Keratinocyte (primary cell): ENCODE data around the gene SERP2.

ENCODE experiments used
- EZH2 ChIP-seq: IDR thresholded peaks from one replicate; pipeline ENCODE4 v1.6.1; 2012; ENCODE audit warnings: inconsistent platforms, mild to moderate bottlenecking, low read length, moderate library complexity
- TF ChIP-seq, protein P1 (sequence below), 3 experiments: IDR thresholded peaks in 1 of 3; conservative IDR thresholded peaks in 1 of 3; optimal IDR thresholded peaks in 1 of 3; 2 replicates in 2 of 3; 3 replicates in 1 of 3; pipeline versions ENCODE3 to v1.5.1; 2011; ENCODE audit warnings: low read length in 3 of 3, mild to moderate bottlenecking in 3 of 3, moderate library complexity in 2 of 3, control low read depth in 1 of 3, inconsistent platforms in 1 of 3; ENCODE audit not compliant: insufficient read depth in 2 of 3; ENCODE audit errors: extremely low read depth in 1 of 3

DNA sequence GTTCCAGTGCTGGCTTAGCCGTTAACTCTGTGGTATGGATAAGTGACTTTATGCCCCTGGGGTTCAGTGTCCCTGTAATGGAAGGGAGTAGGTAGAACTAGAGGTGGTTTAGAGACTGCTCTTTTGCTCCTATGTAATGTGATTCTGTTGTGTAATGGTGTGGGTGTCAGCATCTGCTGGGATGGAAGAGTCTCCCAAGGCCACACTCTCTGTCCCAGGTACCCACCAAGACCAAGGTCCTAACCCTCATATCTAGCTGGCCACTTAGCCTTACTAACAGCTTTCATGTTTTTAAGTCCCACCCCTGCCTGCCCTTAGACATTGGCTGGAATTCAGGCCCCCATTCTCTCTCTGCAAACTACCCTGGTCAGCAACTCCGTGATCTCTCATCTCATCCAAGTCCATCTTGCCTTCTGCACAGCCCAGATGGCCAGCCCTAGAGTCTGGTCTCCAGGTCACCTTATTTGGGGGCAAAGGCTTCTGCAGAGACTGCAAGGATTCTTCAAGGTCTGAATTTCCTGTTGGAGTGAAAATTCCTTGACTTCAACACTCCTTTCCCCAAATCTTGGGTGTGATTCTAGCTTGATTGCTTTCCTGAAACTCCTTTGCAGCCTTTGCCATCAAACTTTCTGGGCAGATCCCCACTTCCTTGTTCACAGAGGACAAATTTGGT is 48.4 kb downstream of the SERP2 start:
- TF ChIP-seq EZH2, result no peak
- TF ChIP-seq, protein P1, sequence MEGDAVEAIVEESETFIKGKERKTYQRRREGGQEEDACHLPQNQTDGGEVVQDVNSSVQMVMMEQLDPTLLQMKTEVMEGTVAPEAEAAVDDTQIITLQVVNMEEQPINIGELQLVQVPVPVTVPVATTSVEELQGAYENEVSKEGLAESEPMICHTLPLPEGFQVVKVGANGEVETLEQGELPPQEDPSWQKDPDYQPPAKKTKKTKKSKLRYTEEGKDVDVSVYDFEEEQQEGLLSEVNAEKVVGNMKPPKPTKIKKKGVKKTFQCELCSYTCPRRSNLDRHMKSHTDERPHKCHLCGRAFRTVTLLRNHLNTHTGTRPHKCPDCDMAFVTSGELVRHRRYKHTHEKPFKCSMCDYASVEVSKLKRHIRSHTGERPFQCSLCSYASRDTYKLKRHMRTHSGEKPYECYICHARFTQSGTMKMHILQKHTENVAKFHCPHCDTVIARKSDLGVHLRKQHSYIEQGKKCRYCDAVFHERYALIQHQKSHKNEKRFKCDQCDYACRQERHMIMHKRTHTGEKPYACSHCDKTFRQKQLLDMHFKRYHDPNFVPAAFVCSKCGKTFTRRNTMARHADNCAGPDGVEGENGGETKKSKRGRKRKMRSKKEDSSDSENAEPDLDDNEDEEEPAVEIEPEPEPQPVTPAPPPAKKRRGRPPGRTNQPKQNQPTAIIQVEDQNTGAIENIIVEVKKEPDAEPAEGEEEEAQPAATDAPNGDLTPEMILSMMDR (optimal IDR thresholded peaks at IDR 0.05 in 1 of 3, IDR thresholded peaks at IDR 0.05 in 1 of 3, conservative IDR thresholded peaks at IDR 0.05 in 1 of 3; ENCODE audit: extremely low read depth in 1 of 3, insufficient read depth in 2 of 3, low read length in 3 of 3), result no peak
